GM12878 (cell line): ENCODE results near the gene CFAP58. TPM values are rescaled to one million over a fixed set of nuclear protein-coding genes. Genes with fewer than 3 reads are reported as not detected.

Experiments used
- ATAC-seq: fragments of 200-7000 bp; cut with Tn5 transposase; 3 replicates; pipeline ENCODE4 v1.9.1; 2020; ENCODE audit warnings: mild to moderate bottlenecking, moderate library complexity
- BruUV-seq: library from RNA; stranded (reverse); fragments of 400-500 nt; replicated peaks from 2 replicates; lab custom pipeline; 2021; lab: Mats Ljungman, UMichigan
- CTCF ChIA-PET: fragments of 300-600 bp; sonication (Branson Sonifier 250); formaldehyde crosslinking; extraction: SDS; loops from one replicate; lab custom pipeline; 2021; ENCODE audit warnings: inconsistent platforms; lab: Yijun Ruan, JAX
- POLR2A ChIA-PET: fragments of 350-600 bp; formaldehyde crosslinking; extraction: SDS; loops from one replicate; lab custom pipeline; 2021; ENCODE audit warnings: inconsistent platforms; lab: Charles Lee
- RAD21 ChIA-PET: fragments of 300-600 bp; sonication (Branson Sonifier 250); formaldehyde crosslinking; loops from one replicate; lab custom pipeline; 2023; ENCODE audit warnings: antibody characterized with exemption; ENCODE audit not compliant: unreplicated experiment; lab: Charles Lee
- SMC1A ChIA-PET: fragments of 300-600 bp; sonication (Branson Sonifier 250); formaldehyde crosslinking; loops from one replicate; lab custom pipeline; 2023; ENCODE audit not compliant: unreplicated experiment, uncharacterized antibody; lab: Charles Lee
- DNase-seq: peaks from one replicate; pipeline ENCODE4 v3.0.0-alpha.2; 2011; ENCODE audit warnings: low read depth, low spot score
- FAIRE-seq: peaks from 3 replicates; lab custom pipeline; 2011; peaks lifted over from hg19 to GRCh38; lab: Jason Lieb, UNC
- H2AFZ ChIP-seq: 2 replicates; pipeline ENCODE4 v1.6.0; 2011; ENCODE audit warnings: low read depth, low read length, control low read depth; ENCODE audit not compliant: control insufficient read depth
- H3K27ac ChIP-seq: 2 replicates; pipeline ENCODE4 v1.5.1; 2011; ENCODE audit warnings: control low read depth; ENCODE audit not compliant: control insufficient read depth, insufficient read depth
- H3K27me3 ChIP-seq, 2 experiments: replicated peaks in 1 of 2; 2 replicates each; pipeline versions ENCODE4 v1.6.0 to v1.6.1; 2011; ENCODE audit warnings: low read length in 1 of 2; ENCODE audit not compliant: control insufficient read depth in 2 of 2, insufficient read depth in 2 of 2
- H3K36me3 ChIP-seq, 2 experiments: 2 replicates each; pipeline ENCODE4 v1.5.1; 2011; ENCODE audit warnings: low read length in 1 of 2; ENCODE audit not compliant: control insufficient read depth in 2 of 2, insufficient read depth in 2 of 2
- H3K4me1 ChIP-seq: 2 replicates; pipeline ENCODE4 v1.6.1; 2011; ENCODE audit warnings: mild to moderate bottlenecking, low read length, moderate library complexity, mixed read lengths; ENCODE audit not compliant: control insufficient read depth, insufficient read depth
- H3K4me2 ChIP-seq: 2 replicates; pipeline ENCODE4 v1.6.0; 2011; ENCODE audit warnings: control low read depth; ENCODE audit not compliant: control insufficient read depth, insufficient read depth
- H3K4me3 ChIP-seq: fragments of 200-600 bp; sonication (generic); 2 replicates; pipeline ENCODE4 v1.5.1; 2016
- H3K79me2 ChIP-seq: 2 replicates; pipeline ENCODE4 v1.6.0; 2011; ENCODE audit warnings: low read length; ENCODE audit not compliant: control insufficient read depth, insufficient read depth
- H3K9ac ChIP-seq: 2 replicates; pipeline ENCODE4 v1.8.0; 2011; ENCODE audit warnings: low read length, control low read depth, mixed read lengths; ENCODE audit not compliant: control insufficient read depth, insufficient read depth
- H3K9me3 ChIP-seq: replicated peaks from 3 replicates; pipeline ENCODE4 v1.5.1; 2011; ENCODE audit warnings: mild to moderate bottlenecking, low read length; ENCODE audit not compliant: control insufficient read depth, insufficient read depth
- H4K20me1 ChIP-seq: 2 replicates; pipeline ENCODE4 v1.6.0; 2011; ENCODE audit not compliant: control insufficient read depth, insufficient read depth
- ESRRA ChIP-seq: IDR thresholded peaks from 2 replicates; pipeline ENCODE4 v1.6.1; 2012; ENCODE audit warnings: mild to moderate bottlenecking, low read length, improper control_type of control experiment
- FOXK2 ChIP-seq: fragments of 450-650 bp; IDR thresholded peaks from 2 replicates; pipeline ENCODE4 v1.6.1; 2017; ENCODE audit warnings: mild to moderate bottlenecking, moderate library complexity
- MYB ChIP-seq: fragments of 150-350 bp; IDR thresholded peaks from 2 replicates; pipeline ENCODE4 v1.6.1; 2014; ENCODE audit warnings: mild to moderate bottlenecking, low read depth, low read length, borderline replicate concordance
- NR2F1 ChIP-seq: fragments of 450-650 bp; conservative IDR thresholded peaks from 2 replicates; pipeline ENCODE4 v1.6.1; 2017; ENCODE audit warnings: mild to moderate bottlenecking
- RAD51 ChIP-seq: fragments of 450-650 bp; IDR thresholded peaks from 2 replicates; pipeline ENCODE4 v1.6.1; 2016; ENCODE audit warnings: moderate library complexity, mild to moderate bottlenecking, inconsistent platforms
- RUNX3 ChIP-seq: IDR thresholded peaks from 2 replicates; pipeline ENCODE4 v1.6.1; 2012; ENCODE audit warnings: low read length, inconsistent platforms
- SIN3A ChIP-seq: IDR thresholded peaks from 2 replicates; pipeline ENCODE4 v1.6.1; 2012; ENCODE audit warnings: low read depth, low read length, improper control_type of control experiment
- SMARCA5 ChIP-seq: fragments of 450-650 bp; IDR thresholded peaks from 2 replicates; pipeline ENCODE4 v1.6.1; 2017; ENCODE audit warnings: mild to moderate bottlenecking
- STAT1 ChIP-seq: fragments of 450-650 bp; conservative IDR thresholded peaks from 2 replicates; pipeline ENCODE4 v1.6.1; 2014; ENCODE audit warnings: antibody characterized with exemption, mild to moderate bottlenecking
- ZBTB40 ChIP-seq: fragments of 450-650 bp; IDR thresholded peaks from 2 replicates; pipeline ENCODE4 v1.6.1; 2016; ENCODE audit warnings: mild to moderate bottlenecking, moderate library complexity, borderline replicate concordance
- WGBS: methylation state at CpG from one replicate; pipeline ENCODE4 v1.1.6; 2016; ENCODE audit warnings: low lambda C conversion rate; ENCODE audit not compliant: insufficient replicate concordance, insufficient coverage; ENCODE audit errors: missing lambda C conversion rate; 5-methylcytosine and 5-hydroxymethylcytosine counted together
- in situ Hi-C: fragments of 300-500 bp; cut with MboI; formaldehyde crosslinking; loops from 9 replicates; pipeline ENCODE4 v1.14.3; 2018; ENCODE audit warnings: mixed read lengths
- intact Hi-C: fragments of 100-400 bp; cut with micrococcal nuclease; formaldehyde crosslinking; loops from one replicate; pipeline ENCODE4 v1.14.2; 2022; ENCODE audit not compliant: unreplicated experiment
- polyA plus RNA-seq, 11 experiments: library from polyadenylated mRNA; depleted of rRNA in 4 of 11; unstranded in 6 of 11; stranded (reverse) in 5 of 11; fragments of >200 nt; fragmentation: Nextera tagmentation in 4 of 11; fragmentation: Illumina TruSeq in 1 of 11; extraction: Ambion mirVana in 4 of 11; extraction: Trizol in 1 of 11; gene quantifications; 1 replicate in 1 of 11; 2 replicates in 10 of 11; pipeline versions ENCODE4 v1.2.1 to v1.2.3, GENCODE V29; 2011 to 2016; ENCODE audit warnings: inconsistent platforms in 2 of 11, missing spikeins in 2 of 11, low read depth in 1 of 11
- total RNA-seq, 4 experiments: library from RNA; depleted of rRNA in 3 of 4; stranded (reverse); fragments of >200 nt in 3 of 4; fragmentation: Illumina TruSeq in 1 of 4; extraction: Trizol in 1 of 4; gene quantifications; 2 replicates each; pipeline versions ENCODE4 v1.2.1 to v1.2.3, GENCODE V29; 2013 to 2021

The CFAP58 gene
- total and polyA plus RNA-seq, 10 of the 15 experiments (the other 5 are each of a cell fraction or from before 2014, with no cell fraction given): 0.03 to 0.35 (median 0.21) TPM

- H3K4me1 ChIP-seq: peaks cover 26% of the 10 kb centered on the region
- 66% methylated on average over 10 of the region's 10 CpGs for WGBS
- in situ Hi-C loops: no loop called here
- ChIA-PET POLR2A (interaction anchor here (1.9 to 2.3 kb wide), 3 partner anchors 36 to 46 kb away, joined by 5 to 7 read pairs (median 7); partner anchors contain the start of gene CFAP58), SMC1A (interaction anchor here (0.6 to 7.3 kb wide), 11 partner anchors 9 to 1258 kb away, joined by 3 to 187 read pairs (median 4); partner anchors contain the start of genes CFAP58 and ITPRIP), RAD21 (interaction anchor here (1.5 to 9.0 kb wide), 4 partner anchors 15 to 44 kb away, joined by 3 to 137 read pairs (median 21); partner anchors contain the start of genes CFAP58 and ITPRIP), CTCF (interaction anchor here (0.6 to 13.3 kb wide), 14 partner anchors 9 to 420 kb away, joined by 3 to 419 read pairs (median 10); partner anchors contain the start of genes CFAP58 and ITPRIP)
- peaks cover 2 to 10% of the 10 kb centered on the region in 2 experiments; a peak in 2 of 4 replicates for H3K36me3 ChIP-seq
- ATAC-seq (0 out of 3 replicates have a peak, but pooled peaks have one; percentile 7), FAIRE-seq (no peak), DNase-seq (no peak)
- no peak overlapping the region for H3K9ac ChIP-seq
- H3K4me3 ChIP-seq: no peak overlapping the region; the same call in 1 of the 2 replicates
- no peaks in the 10 kb centered on the region for H4K20me1 ChIP-seq
- no peak for TF ChIP-seq SIN3A
- no peak for TF ChIP-seq MYB
- TF ChIP-seq NR2F1: no peak
- TF ChIP-seq ZBTB40: peak; percentile 41
- 0 out of 2 replicates have a peak, but pooled peaks have one; percentile 25 for TF ChIP-seq SMARCA5
- no peak for TF ChIP-seq RAD51
- TF ChIP-seq RUNX3: no peak
- TF ChIP-seq FOXK2: no peak
- no peak for TF ChIP-seq STAT1
- no peak for TF ChIP-seq ESRRA
- peak overlapping the region; percentile 70 for H3K4me2 ChIP-seq
- BruUV-seq: no TSS peak
- no peaks in the 10 kb centered on the region for H3K27me3 ChIP-seq
- intact Hi-C loops: loop anchor here (2.0 kb wide), 1 partner anchor 29 kb away; no protein-coding TSS in a partner anchor
- no peaks in the 10 kb centered on the region for H3K79me2 ChIP-seq
- H3K27ac ChIP-seq: peak overlapping the region; percentile 13; the same call in 1 of the 2 replicates
- no peaks in the 10 kb centered on the region; the same call in 2 of the 3 replicates for H3K9me3 ChIP-seq
- H2AFZ ChIP-seq: no peak overlapping the region
Observed at GRCh38 chr10:104307576-104308438, 45.8 kb upstream of the CFAP58 start.
